Hindlimb muscle (tissue), 1 donor: Measurements from ENCODE around the gene GRIA1. TPM values are rescaled to one million over a fixed set of nuclear protein-coding genes. Genes with fewer than 3 reads are reported as not detected.

Experiments used
- DNase-seq: peaks from one replicate; pipeline ENCODE4 v3.0.0-alpha.2; 2013
- polyA plus RNA-seq: library from polyadenylated mRNA; unstranded; fragments of 120-200 nt; gene quantifications from one replicate; pipeline ENCODE4 v1.2.1, GENCODE V29; 2013; ENCODE audit not compliant: insufficient read length

The GRIA1 gene
- polyA plus RNA-seq, 1 donor: 0.28 TPM

DNA sequence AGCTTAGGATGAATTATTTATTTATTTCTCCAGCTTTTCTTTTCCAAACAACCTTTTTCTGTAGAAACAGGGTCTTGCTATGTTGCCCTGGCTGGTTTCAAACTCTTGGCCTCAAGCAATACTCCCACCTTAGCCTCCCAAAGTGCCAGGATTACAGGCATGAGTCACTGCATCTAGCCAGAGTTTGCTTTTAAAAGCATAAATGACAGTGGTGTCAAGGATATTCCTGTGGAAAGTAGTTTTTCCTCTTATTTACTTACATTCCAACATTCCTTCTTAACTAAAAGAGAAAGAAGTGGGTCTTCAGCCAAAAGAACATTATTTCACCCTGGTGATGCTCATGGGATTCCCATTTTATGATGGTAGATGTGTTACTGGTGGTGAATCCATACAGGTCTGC is 62.4 kb downstream of the GRIA1 start:
- DNase-seq: no peak

- DNase-seq: no peak
These were observed 65.1 kb downstream of the GRIA1 start for GRCh38 chr5:153555420-153556114.

DNA sequence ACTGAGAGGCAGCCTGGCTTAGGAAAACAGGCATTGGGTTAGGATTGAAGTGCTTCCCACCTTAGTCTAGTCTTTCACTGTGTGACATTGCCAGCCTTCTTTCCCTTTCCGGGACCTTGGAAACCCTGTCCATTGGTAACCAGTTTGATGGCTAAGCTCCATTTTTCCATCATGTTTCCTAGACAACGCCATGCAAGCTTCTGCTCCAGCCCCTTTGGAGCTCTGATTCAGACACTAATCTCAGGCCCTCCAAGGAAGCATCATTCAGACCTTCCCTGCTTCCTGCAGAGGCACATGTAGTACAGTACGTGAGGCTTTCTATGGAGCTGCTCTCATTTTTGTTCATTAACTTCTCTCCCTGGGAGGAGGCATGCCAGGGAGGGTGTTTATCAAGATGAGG is 68.5 kb downstream of the GRIA1 start:
- no peak for DNase-seq

GRCh38 chr5:153559926-153560325 is 69.5 kb downstream of the GRIA1 start:
- no peak for DNase-seq

GRCh38 chr5:153562189-153562588 is 71.7 kb downstream of the GRIA1 start:
- no peak for DNase-seq

GRCh38 chr5:153565822-153566221 is 75.4 kb downstream of the GRIA1 start:
- DNase-seq: no peak

GRCh38 chr5:153569036-153569435 is 78.6 kb downstream of the GRIA1 start:
- no peak for DNase-seq

GRCh38 chr5:153571162-153571561 is 80.7 kb downstream of the GRIA1 start:
- DNase-seq: no peak

DNA sequence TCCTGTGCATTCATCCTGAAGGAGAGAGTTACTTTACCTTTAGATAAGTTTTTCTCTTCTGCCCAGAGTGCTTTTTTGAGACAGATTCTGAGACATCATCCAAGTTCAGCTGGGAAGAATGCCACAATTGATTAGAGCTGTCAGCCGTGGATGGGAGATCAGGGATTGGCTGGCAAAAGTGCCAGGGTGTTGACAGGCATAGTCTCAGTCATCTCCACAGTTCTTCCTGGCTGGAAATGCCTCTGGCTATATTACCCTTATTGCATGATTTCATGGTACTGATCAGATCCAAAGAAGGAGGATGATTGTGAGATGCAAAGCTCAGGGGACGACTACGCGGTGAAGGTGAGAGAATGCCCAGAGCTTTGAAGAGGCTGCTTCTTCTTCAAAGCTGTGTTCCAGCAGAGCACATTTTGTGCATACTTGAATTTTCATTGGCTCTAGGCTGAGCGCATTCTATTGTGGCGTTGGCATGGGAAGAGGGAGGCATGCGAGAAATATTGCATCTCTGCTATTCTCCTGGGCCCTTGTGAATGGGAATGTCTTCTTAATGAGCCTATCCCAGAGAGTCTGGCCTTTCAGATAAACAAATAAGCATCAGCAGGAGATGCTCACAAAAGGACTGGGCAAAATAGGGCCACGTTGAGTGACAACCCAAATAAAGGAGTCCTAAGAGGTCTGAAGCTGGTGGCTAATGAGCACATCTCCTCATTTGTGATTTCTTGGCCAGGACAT is 82.1 kb downstream of the GRIA1 start:
- no peak for DNase-seq

- DNase-seq: no peak
These were observed 83.0 kb downstream of the GRIA1 start for GRCh38 chr5:153573326-153574033.

DNA sequence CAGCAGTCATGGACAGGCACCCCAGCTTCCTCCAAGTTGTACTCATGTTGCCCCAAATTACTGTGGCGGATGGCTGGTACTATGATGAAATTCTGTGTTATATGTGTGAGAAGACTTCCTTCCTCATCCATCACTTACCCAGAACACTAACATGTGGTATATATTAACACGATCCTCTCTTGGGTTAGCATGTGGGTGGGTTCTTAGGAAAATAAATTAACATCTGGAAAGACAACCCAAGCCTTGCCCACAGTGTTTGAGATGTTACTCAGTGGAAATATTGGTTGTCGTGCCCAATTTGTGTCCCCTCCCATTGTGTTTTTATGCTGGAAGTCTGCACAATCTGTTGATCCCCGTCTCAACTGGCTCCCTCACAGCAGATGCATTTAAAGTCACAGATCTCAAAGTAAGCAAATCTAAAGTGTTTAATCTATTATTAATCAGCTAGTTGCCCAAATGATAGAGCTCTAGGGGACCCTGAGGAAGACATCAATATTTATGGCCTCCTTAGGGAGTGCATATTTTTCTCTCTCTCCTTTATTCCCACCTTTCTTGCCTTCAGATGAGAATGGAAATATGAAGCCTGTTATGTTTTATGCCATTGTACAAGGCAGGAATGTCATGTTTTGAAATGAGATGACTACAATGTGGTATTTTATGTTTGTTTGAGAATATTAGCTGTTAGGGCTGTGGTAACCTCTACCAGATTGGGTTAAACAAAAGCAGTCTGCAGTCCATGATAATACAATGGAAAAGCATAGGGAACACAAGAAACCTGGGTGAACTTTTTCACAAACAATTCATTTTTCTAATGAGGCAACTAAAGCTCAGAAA is 93.9 kb downstream of the GRIA1 start:
- no peak for DNase-seq

- DNase-seq: no peak
These were observed 94.5 kb downstream of the GRIA1 start for GRCh38 chr5:153584960-153585359.

- no peak for DNase-seq
These were observed 95.3 kb downstream of the GRIA1 start for GRCh38 chr5:153585622-153586277.

- no peak for DNase-seq
These were observed 101.6 kb downstream of the GRIA1 start for GRCh38 chr5:153592081-153592480.

DNA sequence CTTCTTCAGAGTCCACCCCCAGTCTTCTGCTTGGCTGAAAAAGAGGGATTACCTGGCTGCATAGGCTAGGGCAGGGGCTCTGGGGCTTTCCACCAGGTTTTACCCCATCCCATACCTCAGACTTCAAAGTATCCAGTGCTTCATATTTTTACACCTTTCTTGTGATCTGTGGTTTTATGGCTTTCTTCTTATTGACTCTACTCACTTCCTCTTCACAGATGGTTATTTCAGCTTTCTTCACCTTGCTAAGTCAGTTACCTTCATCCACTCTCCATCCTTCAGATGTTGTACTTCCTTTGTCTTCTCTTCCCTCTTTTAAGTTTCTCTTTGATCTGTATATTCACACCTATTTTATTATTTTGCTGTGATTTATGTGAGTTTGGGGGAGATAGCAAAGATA is 104.3 kb downstream of the GRIA1 start:
- DNase-seq: no peak

GRCh38 chr5:153598099-153598498 is 107.6 kb downstream of the GRIA1 start:
- no peak for DNase-seq

DNA sequence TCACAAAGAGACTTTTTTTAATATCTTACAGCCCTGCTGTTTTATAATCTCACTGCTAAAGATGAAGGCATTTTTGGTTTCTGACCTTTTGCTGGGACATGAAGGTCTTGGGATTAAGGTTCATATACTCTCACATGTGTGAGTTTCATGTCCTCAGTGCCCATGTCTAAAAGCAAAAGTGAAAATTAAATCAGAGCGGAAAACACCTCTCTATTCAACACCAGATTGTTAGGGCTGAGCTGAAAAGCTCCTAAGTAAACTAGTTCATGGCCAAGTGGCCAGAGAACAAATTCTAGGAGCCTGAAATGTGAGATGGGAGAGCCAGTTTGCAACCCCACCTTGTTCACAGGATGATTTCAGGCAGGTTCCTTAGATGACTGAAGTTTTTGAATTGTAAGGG is 110.9 kb downstream of the GRIA1 start:
- no peak for DNase-seq

DNA sequence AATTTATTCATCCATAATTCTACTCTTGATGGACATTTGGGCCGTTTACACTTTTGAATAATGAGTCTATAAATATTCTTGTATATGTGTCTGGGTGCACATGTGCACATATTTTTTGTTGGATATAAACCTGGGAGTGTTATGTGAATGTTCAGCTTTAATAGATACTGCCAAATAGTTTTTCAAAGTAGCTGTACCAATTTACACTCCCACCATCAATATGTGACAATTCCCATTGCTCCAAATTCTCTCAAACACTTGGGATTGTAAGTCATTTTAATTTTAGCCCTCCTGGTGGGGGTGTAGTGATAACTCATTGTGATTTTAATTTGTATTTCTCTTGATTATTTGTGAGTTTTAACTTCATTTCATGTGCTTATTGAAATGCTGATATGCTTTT is 114.9 kb downstream of the GRIA1 start:
- DNase-seq: no peak

DNA sequence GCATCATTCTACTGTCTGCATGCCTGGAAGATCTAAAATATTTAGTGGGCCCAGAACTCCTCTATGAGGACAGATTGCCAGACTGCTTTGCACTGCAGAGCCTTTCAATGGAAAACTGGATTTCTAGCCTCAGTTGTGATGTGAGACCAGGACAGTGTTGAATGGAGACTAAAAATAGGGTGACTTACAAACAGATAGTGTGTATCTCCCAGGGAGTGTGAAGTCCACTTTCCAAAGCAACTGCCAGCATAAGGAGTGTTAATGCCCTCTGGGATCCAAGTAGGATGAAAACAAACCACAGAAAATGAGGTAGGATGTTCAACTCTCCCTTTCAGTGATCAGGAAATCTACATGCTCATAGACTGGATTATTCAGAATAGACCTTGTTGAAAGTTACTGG is 119.5 kb downstream of the GRIA1 start:
- no peak for DNase-seq

- DNase-seq: no peak
These were observed 120.3 kb downstream of the GRIA1 start for GRCh38 chr5:153610811-153611210.

- DNase-seq: no peak
These were observed 122.7 kb downstream of the GRIA1 start for GRCh38 chr5:153613144-153613543.

GRCh38 chr5:153613672-153614071 is 123.2 kb downstream of the GRIA1 start:
- DNase-seq: no peak
